ENCODE results near the gene ITGB6.
"Not testable (repeated sequence)": the region's sequence is repeated elsewhere in the genome, so short reads cannot be mapped to it uniquely, and the experiment has no call there.

The ITGB6 gene

GRCh38 chr2:160126315-160126714 lies 73.8 kb downstream of the ITGB6 start:
- DNase-seq (ENCODE audit: low spot score) = no peak
- Histone ChIP-seq H3K4me3 (no peak overlapping the region), H3K27ac (no peak overlapping the region)
- TF ChIP-seq CTCF (IDR thresholded peaks at IDR 0.05) = no peak

GRCh38 chr2:160125828-160126227 lies 74.2 kb downstream of the ITGB6 start:
- DNase-seq (ENCODE audit: low spot score) = no peak
- Histone ChIP-seq H3K4me3 (no peak overlapping the region), H3K27ac (no peak overlapping the region)
- TF ChIP-seq CTCF (IDR thresholded peaks at IDR 0.05) = no peak

GRCh38 chr2:160125366-160125765 lies 74.7 kb downstream of the ITGB6 start:
- no peak for TF ChIP-seq CTCF (IDR thresholded peaks at IDR 0.05)
- Histone ChIP-seq H3K4me3 (no peak overlapping the region), H3K27ac (no peak overlapping the region)
- DNase-seq (ENCODE audit: low spot score) = no peak

GRCh38 chr2:160124571-160124970 lies 75.5 kb downstream of the ITGB6 start:
- H3K4me3 ChIP-seq = no peak overlapping the region
- no peak overlapping the region for H3K27ac ChIP-seq
- TF ChIP-seq CTCF (IDR thresholded peaks at IDR 0.05) = no peak
- no peak for DNase-seq (ENCODE audit: low spot score)

GRCh38 chr2:160114721-160115120 lies 85.4 kb downstream of the ITGB6 start:
- not testable (repeated sequence) for DNase-seq (ENCODE audit: low spot score); H3K27ac ChIP-seq; H3K4me3 ChIP-seq

GRCh38 chr2:160114020-160114419 lies 86.1 kb downstream of the ITGB6 start:
- TF ChIP-seq CTCF (IDR thresholded peaks at IDR 0.05) = no peak
- no peak for DNase-seq (ENCODE audit: low spot score)
- H3K27ac ChIP-seq = no peak overlapping the region
- no peak overlapping the region for H3K4me3 ChIP-seq

- no peak for DNase-seq (ENCODE audit: low spot score)
- Histone ChIP-seq H3K4me3 (no peak overlapping the region), H3K27ac (no peak overlapping the region)
- no peak for TF ChIP-seq CTCF (IDR thresholded peaks at IDR 0.05)
Measured at GRCh38 chr2:160111951-160112798, 87.9 kb downstream of the ITGB6 start.
